Neural cell (in vitro differentiated cells): ENCODE measurements around the gene RGR. TPM values are rescaled to one million over a fixed set of nuclear protein-coding genes. Genes with fewer than 3 reads are reported as not detected.

Experiments used
- H2AFZ ChIP-seq: fragments of 200-600, 300-800 bp; sonication (generic), shearing (Covaris generic); 2 replicates; pipeline ENCODE4 v1.6.0; 2014; ENCODE audit warnings: low read depth, mild to moderate bottlenecking, antibody characterized with exemption, low read length, moderate library complexity
- H3F3A ChIP-seq: fragments of 200-600 bp; shearing (Covaris generic); 2 replicates; pipeline ENCODE4 v1.6.1; 2016; ENCODE audit warnings: mild to moderate bottlenecking, moderate library complexity, mixed read lengths, antibody characterized with exemption, low read length; ENCODE audit not compliant: insufficient read depth, poor library complexity, severe bottlenecking
- H3K27ac ChIP-seq: fragments of 200-600, 300-800 bp; sonication (generic), shearing (Covaris generic); 2 replicates; pipeline ENCODE4 v1.5.1; 2014; ENCODE audit warnings: mild to moderate bottlenecking, low read length, moderate library complexity
- H3K27me3 ChIP-seq: fragments of 300-800, 200-600 bp; sonication (generic), shearing (Covaris generic); 2 replicates; pipeline ENCODE4 v1.6.0; 2014; ENCODE audit warnings: mild to moderate bottlenecking, low read depth, low read length, moderate library complexity; ENCODE audit not compliant: insufficient read depth
- H3K36me3 ChIP-seq: fragments of 300-800, 200-600 bp; sonication (generic), shearing (Covaris generic); 2 replicates; pipeline ENCODE4 v1.5.1; 2014; ENCODE audit warnings: mild to moderate bottlenecking, antibody characterized with exemption, low read length, moderate library complexity; ENCODE audit not compliant: insufficient read depth
- H3K4me2 ChIP-seq: fragments of 300-800, 200-600 bp; sonication (generic), shearing (Covaris generic); 2 replicates; pipeline ENCODE4 v1.6.0; 2014; ENCODE audit warnings: mild to moderate bottlenecking, low read length
- H3K4me3 ChIP-seq: fragments of 300-800, 200-600 bp; sonication (generic), shearing (Covaris generic); 2 replicates; pipeline ENCODE4 v1.5.1; 2014; ENCODE audit warnings: mild to moderate bottlenecking, low read length, moderate library complexity
- H3K79me2 ChIP-seq: fragments of 200-600 bp; shearing (Covaris generic); replicated peaks from 2 replicates; pipeline ENCODE4 v1.6.0; 2014; ENCODE audit warnings: mild to moderate bottlenecking, low read length, moderate library complexity; ENCODE audit not compliant: insufficient read depth
- H3K9ac ChIP-seq: fragments of 300-800, 200-600 bp; sonication (generic), shearing (Covaris generic); 2 replicates; pipeline ENCODE4 v1.6.1; 2016; ENCODE audit warnings: mild to moderate bottlenecking, low read length, mixed read lengths
- H3K9me2 ChIP-seq: fragments of 200-600 bp; shearing (Covaris generic); 2 replicates; pipeline ENCODE4 v1.6.1; 2016; ENCODE audit warnings: mild to moderate bottlenecking, low read length, mixed read lengths; ENCODE audit not compliant: insufficient read depth
- H3K9me3 ChIP-seq: fragments of 200-600, 300-800 bp; sonication (generic), shearing (Covaris generic); 2 replicates; pipeline ENCODE4 v1.6.1; 2016; ENCODE audit warnings: mild to moderate bottlenecking, mixed run types, low read length, moderate library complexity, mixed read lengths
- H4K20me1 ChIP-seq: fragments of 200-600 bp; shearing (Covaris generic); 2 replicates; pipeline ENCODE4 v1.6.1; 2016; ENCODE audit warnings: mild to moderate bottlenecking, mixed run types; ENCODE audit not compliant: insufficient read depth
- CTCF ChIP-seq: fragments of 450-650 bp; IDR thresholded peaks from 2 replicates; pipeline ENCODE4 v1.5.1; 2014; ENCODE audit warnings: antibody characterized with exemption, mild to moderate bottlenecking, moderate library complexity; ENCODE audit not compliant: poor library complexity, severe bottlenecking
- EP300 ChIP-seq: fragments of 450-650 bp; conservative IDR thresholded peaks from 2 replicates; pipeline ENCODE4 v1.6.1; 2014; ENCODE audit warnings: antibody characterized with exemption, mild to moderate bottlenecking, moderate library complexity; ENCODE audit not compliant: poor library complexity, severe bottlenecking
- EZH2 ChIP-seq: fragments of 200-600, 300-800 bp; shearing (Covaris generic), sonication (generic); IDR thresholded peaks from 2 replicates; pipeline ENCODE4 v1.6.1; 2014; ENCODE audit warnings: antibody characterized with exemption, low read length, borderline replicate concordance, mild to moderate bottlenecking; ENCODE audit not compliant: insufficient read depth, poor library complexity, severe bottlenecking
- MXI1 ChIP-seq: fragments of 450-650 bp; conservative IDR thresholded peaks from 2 replicates; pipeline ENCODE4 v1.6.1; 2014; ENCODE audit warnings: antibody characterized with exemption, mild to moderate bottlenecking; ENCODE audit not compliant: poor library complexity, severe bottlenecking
- POLR2AphosphoS5 ChIP-seq: IDR thresholded peaks from 2 replicates; pipeline ENCODE4 v1.6.1; 2012
- RAD21 ChIP-seq: fragments of 450-650 bp; conservative IDR thresholded peaks from 2 replicates; pipeline ENCODE4 v1.6.1; 2014; ENCODE audit warnings: antibody characterized with exemption, mild to moderate bottlenecking, moderate library complexity
- REST ChIP-seq: IDR thresholded peaks from 2 replicates; pipeline ENCODE4 v1.6.1; 2012; ENCODE audit warnings: borderline replicate concordance
- SMC3 ChIP-seq: fragments of 450-650 bp; conservative IDR thresholded peaks from 2 replicates; pipeline ENCODE4 v1.6.1; 2014; ENCODE audit warnings: antibody characterized with exemption, mild to moderate bottlenecking, moderate library complexity; ENCODE audit not compliant: poor library complexity
- TAF1 ChIP-seq: IDR thresholded peaks from 2 replicates; pipeline ENCODE4 v1.6.1; 2012; ENCODE audit warnings: low read depth
- polyA plus RNA-seq: library from polyadenylated mRNA; depleted of rRNA; stranded (reverse); fragments of >200 nt; gene quantifications from 2 replicates; pipeline ENCODE4 v1.2.3, GENCODE V29; 2014

Gene RGR
- polyA plus RNA-seq, 1 donor from 2014 or later: not detected

- Histone ChIP-seq H2AFZ (no peak overlapping the region), H4K20me1 (no peaks in the 10 kb centered on the region), H3K9ac (no peak overlapping the region), H3K4me2 (no peak overlapping the region), H3K9me2 (no peaks in the 10 kb centered on the region), H3K4me3 (no peak overlapping the region), H3K27me3 (no peaks in the 10 kb centered on the region), H3K9me3 (no peaks in the 10 kb centered on the region), H3K79me2 (no peaks in the 10 kb centered on the region), H3F3A (no peaks in the 10 kb centered on the region), H3K27ac (no peak overlapping the region), H3K36me3 (no peaks in the 10 kb centered on the region)
- TF ChIP-seq MXI1 (no peak), POLR2AphosphoS5 (no peak), SMC3 (no peak), TAF1 (no peak), EZH2 (no peak), REST (no peak), EP300 (no peak), CTCF (no peak), RAD21 (no peak)
These were observed 40.2 kb upstream of the RGR start for GRCh38 chr10:84204610-84205009.

- no peak overlapping the region for H2AFZ ChIP-seq
- no peak overlapping the region for H3K4me3 ChIP-seq
- H3F3A ChIP-seq: no peaks in the 10 kb centered on the region
- no peaks in the 10 kb centered on the region for H4K20me1 ChIP-seq
- H3K9me3 ChIP-seq: no peaks in the 10 kb centered on the region
- H3K79me2 ChIP-seq: no peaks in the 10 kb centered on the region
- no peak overlapping the region for H3K9ac ChIP-seq
- H3K9me2 ChIP-seq: no peaks in the 10 kb centered on the region
- H3K36me3 ChIP-seq: no peaks in the 10 kb centered on the region
- no peaks in the 10 kb centered on the region for H3K27me3 ChIP-seq
- H3K27ac ChIP-seq: no peak overlapping the region
- TF ChIP-seq EZH2: no peak
- TF ChIP-seq SMC3: peak; percentile 69
- peak; percentile 70 for TF ChIP-seq RAD21
- TF ChIP-seq CTCF: peak; percentile 70
- no peak overlapping the region for H3K4me2 ChIP-seq
These were observed 39.6 kb upstream of the RGR start for GRCh38 chr10:84205049-84205852.
